SU-DHL-6 (cell line): ENCODE data around the gene NCKAP5.

ENCODE experiments used
- EZH2phosphoT487 ChIP-seq: fragments of 200-600 bp; sonication (generic), shearing (Covaris generic); conservative IDR thresholded peaks from 2 replicates; pipeline ENCODE4 v1.6.1; 2018; ENCODE audit warnings: mild to moderate bottlenecking, antibody characterized with exemption, low read length, moderate library complexity, mixed read lengths
- TF ChIP-seq, protein P1 (sequence below): fragments of 200-600 bp; sonication (generic); IDR thresholded peaks from one replicate; pipeline ENCODE4 v1.5.1; 2017; ENCODE audit warnings: antibody characterized with exemption, mild to moderate bottlenecking, low read length, moderate library complexity; ENCODE audit not compliant: insufficient read depth, poor library complexity, severe bottlenecking

DNA sequence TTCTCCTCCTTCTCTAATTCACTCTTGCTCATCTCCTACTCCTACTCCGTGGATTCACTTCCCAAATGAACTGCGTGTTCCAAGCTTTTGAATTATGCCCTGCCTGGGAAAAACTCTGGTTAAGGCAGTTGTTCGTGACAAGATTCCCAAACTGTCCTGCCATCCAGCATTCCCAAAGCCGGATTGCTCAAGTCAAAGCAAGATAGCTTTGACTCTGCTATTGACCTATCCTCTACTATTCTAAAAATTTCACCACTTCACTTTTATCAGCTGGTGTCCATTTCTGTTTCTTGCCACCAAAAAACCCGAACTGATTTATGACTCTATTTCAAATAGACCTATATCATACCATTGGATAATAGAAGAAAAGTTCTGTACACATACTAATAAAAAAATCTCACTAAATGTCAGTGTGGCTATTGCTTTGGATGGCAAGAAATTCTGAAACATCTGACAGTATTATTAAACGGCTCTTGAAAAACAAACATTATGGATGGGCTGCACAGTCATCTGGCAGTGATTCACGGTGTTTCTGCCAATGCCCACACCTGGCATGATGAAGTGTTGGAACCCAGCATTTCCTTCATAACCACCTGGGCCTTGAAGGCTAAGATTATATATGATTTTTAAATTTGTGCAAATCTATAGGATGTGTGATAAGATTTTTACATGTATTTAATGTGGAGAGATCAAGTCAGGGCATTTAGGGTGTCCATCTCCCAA is 87.4 kb downstream of the NCKAP5 start:
- TF ChIP-seq, protein P1, sequence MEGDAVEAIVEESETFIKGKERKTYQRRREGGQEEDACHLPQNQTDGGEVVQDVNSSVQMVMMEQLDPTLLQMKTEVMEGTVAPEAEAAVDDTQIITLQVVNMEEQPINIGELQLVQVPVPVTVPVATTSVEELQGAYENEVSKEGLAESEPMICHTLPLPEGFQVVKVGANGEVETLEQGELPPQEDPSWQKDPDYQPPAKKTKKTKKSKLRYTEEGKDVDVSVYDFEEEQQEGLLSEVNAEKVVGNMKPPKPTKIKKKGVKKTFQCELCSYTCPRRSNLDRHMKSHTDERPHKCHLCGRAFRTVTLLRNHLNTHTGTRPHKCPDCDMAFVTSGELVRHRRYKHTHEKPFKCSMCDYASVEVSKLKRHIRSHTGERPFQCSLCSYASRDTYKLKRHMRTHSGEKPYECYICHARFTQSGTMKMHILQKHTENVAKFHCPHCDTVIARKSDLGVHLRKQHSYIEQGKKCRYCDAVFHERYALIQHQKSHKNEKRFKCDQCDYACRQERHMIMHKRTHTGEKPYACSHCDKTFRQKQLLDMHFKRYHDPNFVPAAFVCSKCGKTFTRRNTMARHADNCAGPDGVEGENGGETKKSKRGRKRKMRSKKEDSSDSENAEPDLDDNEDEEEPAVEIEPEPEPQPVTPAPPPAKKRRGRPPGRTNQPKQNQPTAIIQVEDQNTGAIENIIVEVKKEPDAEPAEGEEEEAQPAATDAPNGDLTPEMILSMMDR, result no peak
- no peak for TF ChIP-seq EZH2phosphoT487
